HUES64 (cell line): ENCODE data around the gene TP53BP1.
"Not testable (repeated sequence)": the region's sequence is repeated elsewhere in the genome, so short reads cannot be mapped to it uniquely, and the experiment has no call there.

Experiments used
- H3K27ac ChIP-seq: 2 replicates; pipeline ENCODE4 v1.7.0; 2013; ENCODE audit warnings: low read depth, low read length, inconsistent platforms
- H3K27me3 ChIP-seq: 2 replicates; pipeline ENCODE4 v1.6.1; 2013; ENCODE audit warnings: mild to moderate bottlenecking, low read length; ENCODE audit not compliant: insufficient read depth
- H3K36me3 ChIP-seq: 2 replicates; pipeline ENCODE4 v1.6.1; 2013; ENCODE audit warnings: mild to moderate bottlenecking, low read length; ENCODE audit not compliant: insufficient read depth
- H3K4me1 ChIP-seq: 2 replicates; pipeline ENCODE4 v1.6.1; 2013; ENCODE audit warnings: mild to moderate bottlenecking, low read length, moderate library complexity; ENCODE audit not compliant: insufficient read depth
- H3K4me3 ChIP-seq: 2 replicates; pipeline ENCODE4 v1.5.1; 2013; ENCODE audit warnings: mild to moderate bottlenecking, low read length, moderate library complexity
- H3K9ac ChIP-seq: 2 replicates; pipeline ENCODE4 v1.6.1; 2013; ENCODE audit warnings: mild to moderate bottlenecking, low read depth, low read length
- H3K9me3 ChIP-seq: 2 replicates; pipeline ENCODE4 v1.6.1; 2013; ENCODE audit warnings: low read depth, low read length; ENCODE audit not compliant: insufficient read depth
- WGBS: fragments of 150-250, 120-280 bp; methylation state at CpG from one replicate; pipeline ENCODE4 v1.1.7; 2013; ENCODE audit warnings: missing lambda C conversion rate; 5-methylcytosine and 5-hydroxymethylcytosine counted together

The TP53BP1 gene

GRCh38 chr15:43408789-43409188 is 84.2 kb downstream of the TP53BP1 start:
- no peak overlapping the region for H3K4me3 ChIP-seq
- no peaks in the 10 kb centered on the region for H3K4me1 ChIP-seq
- no peak overlapping the region for H3K9ac ChIP-seq
- WGBS: 90% methylated on average over 4 of the region's 4 CpGs
- peaks cover 100% of the 10 kb centered on the region for H3K36me3 ChIP-seq
- no peaks in the 10 kb centered on the region for H3K9me3 ChIP-seq
- H3K27ac ChIP-seq: no peak overlapping the region
- H3K27me3 ChIP-seq: no peaks in the 10 kb centered on the region

GRCh38 chr15:43406808-43407207 is 86.1 kb downstream of the TP53BP1 start:
- Histone ChIP-seq H3K4me3 (no peak overlapping the region), H3K4me1 (no peaks in the 10 kb centered on the region), H3K9me3 (no peaks in the 10 kb centered on the region), H3K9ac (no peak overlapping the region), H3K27me3 (no peaks in the 10 kb centered on the region), H3K27ac (no peak overlapping the region), H3K36me3 (peaks cover 100% of the 10 kb centered on the region)
- WGBS: 84% methylated on average over 2 of the region's 2 CpGs

GRCh38 chr15:43406189-43406588 is 86.8 kb downstream of the TP53BP1 start:
- WGBS: 96% methylated on average over 2 of the region's 2 CpGs
- H3K27me3 ChIP-seq: no peaks in the 10 kb centered on the region
- H3K4me3 ChIP-seq: no peak overlapping the region
- no peak overlapping the region for H3K27ac ChIP-seq
- H3K9me3 ChIP-seq: no peaks in the 10 kb centered on the region
- peaks cover 100% of the 10 kb centered on the region for H3K36me3 ChIP-seq
- H3K4me1 ChIP-seq: no peaks in the 10 kb centered on the region
- H3K9ac ChIP-seq: no peak overlapping the region

DNA sequence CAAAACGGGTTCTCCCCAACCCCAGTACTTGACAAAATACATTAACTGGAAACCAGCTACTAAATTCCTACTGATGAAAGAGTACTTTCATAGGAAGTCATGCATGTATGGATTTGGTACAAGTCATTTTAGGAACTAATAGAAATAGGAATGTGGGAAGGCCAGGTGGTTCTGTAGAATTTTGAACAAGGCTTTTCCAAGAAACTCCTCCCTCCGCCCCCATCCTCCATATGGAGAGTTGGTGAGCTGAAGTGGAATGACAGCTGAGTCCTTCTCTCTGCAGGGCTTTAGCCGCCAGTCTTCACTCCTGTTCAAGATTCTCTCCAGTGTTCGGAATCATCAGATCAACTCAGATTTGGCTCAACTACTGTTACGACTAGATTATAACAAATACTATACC is 88.8 kb downstream of the TP53BP1 start:
- WGBS: 95% methylated on average over 4 of the region's 5 CpGs
- Histone ChIP-seq H3K36me3 (peaks cover 97% of the 10 kb centered on the region), H3K27ac (no peak overlapping the region), H3K9ac (no peak overlapping the region), H3K9me3 (no peaks in the 10 kb centered on the region), H3K4me3 (no peak overlapping the region), H3K4me1 (no peaks in the 10 kb centered on the region), H3K27me3 (no peaks in the 10 kb centered on the region)

DNA sequence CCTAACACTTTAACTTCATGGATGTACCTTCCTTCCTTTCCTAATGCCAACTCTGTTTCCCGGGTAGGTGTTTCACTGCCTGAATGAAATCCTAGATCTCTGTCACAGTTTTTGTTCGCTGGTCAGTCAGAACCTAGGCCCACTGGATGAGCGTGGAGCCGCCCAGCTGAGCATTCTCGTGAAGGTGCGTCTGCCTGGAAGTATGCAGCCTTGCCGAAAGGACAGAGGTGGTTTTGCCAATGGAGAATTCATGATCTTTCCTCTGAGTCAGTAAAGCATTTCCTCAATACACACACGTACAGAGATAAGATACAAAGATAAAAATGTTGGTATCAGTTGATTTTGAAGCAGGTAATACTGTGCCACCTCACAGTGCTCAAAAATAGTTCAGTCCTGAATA is 89.3 kb downstream of the TP53BP1 start:
- H3K27me3 ChIP-seq: no peaks in the 10 kb centered on the region
- no peak overlapping the region for H3K4me3 ChIP-seq
- no peak overlapping the region for H3K27ac ChIP-seq
- H3K9me3 ChIP-seq: no peaks in the 10 kb centered on the region
- H3K9ac ChIP-seq: no peak overlapping the region
- H3K36me3 ChIP-seq: peaks cover 97% of the 10 kb centered on the region
- WGBS: 96% methylated on average over 7 of the region's 8 CpGs
- no peaks in the 10 kb centered on the region for H3K4me1 ChIP-seq

DNA sequence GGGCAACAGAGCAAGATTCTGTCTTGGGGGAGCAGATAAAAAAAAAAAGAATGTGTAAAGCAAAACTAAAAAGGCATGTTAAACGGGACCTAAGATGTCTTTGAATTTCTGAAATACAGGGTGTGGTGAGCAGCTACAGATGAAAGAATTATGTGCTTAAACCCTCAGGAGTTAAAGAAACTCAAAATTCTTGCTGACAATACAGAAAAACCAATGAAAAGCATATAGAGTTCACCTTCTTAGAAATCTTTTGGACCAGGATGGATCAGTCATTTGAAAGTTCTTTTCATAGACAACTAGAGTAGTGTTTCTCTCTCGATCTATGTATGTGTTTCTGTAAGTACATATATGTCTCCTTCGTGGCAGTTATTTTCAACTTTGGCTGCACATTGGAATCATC is 90.7 kb downstream of the TP53BP1 start:
- H3K36me3 ChIP-seq: peaks cover 97% of the 10 kb centered on the region
- no peaks in the 10 kb centered on the region for H3K4me1 ChIP-seq
- no peaks in the 10 kb centered on the region for H3K9me3 ChIP-seq
- no peaks in the 10 kb centered on the region for H3K27me3 ChIP-seq
- no peak overlapping the region for H3K4me3 ChIP-seq
- H3K27ac ChIP-seq: no peak overlapping the region
- 92% methylated on average over 3 of the region's 3 CpGs for WGBS
- H3K9ac ChIP-seq: no peak overlapping the region

DNA sequence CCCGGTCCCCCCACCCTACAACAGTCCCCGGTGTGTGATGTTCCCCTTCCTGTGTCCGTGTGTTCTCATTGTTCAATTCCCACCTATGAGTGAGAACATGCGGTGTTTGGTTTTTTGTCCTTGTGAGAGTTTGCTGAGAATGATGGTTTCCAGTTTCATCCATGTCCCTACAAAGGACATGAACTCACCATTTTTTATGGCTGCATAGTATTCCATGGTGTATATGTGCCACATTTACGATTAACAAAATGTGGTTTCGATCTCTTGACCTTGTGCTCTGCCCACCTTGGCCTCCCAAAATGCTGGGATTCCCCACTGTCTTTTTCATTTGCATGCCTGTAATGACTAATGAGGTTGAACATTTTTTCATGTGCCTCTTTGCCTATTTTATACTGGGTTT is 99.4 kb downstream of the TP53BP1 start:
- not testable (repeated sequence) for H3K9ac ChIP-seq, H3K27ac ChIP-seq, H3K4me3 ChIP-seq, H3K4me1 ChIP-seq, H3K27me3 ChIP-seq, H3K9me3 ChIP-seq
- peaks cover 54% of the 10 kb centered on the region for H3K36me3 ChIP-seq
- whole genome bisulfite sequencing: 97% methylated on average over 3 of the region's 6 CpGs

- peaks cover 48% of the 10 kb centered on the region for H3K36me3 ChIP-seq
- 97% methylated on average over 8 of the region's 8 CpGs for WGBS
- H3K27me3 ChIP-seq: no peaks in the 10 kb centered on the region
- no peak overlapping the region for H3K9ac ChIP-seq
- H3K4me3 ChIP-seq: no peak overlapping the region
- H3K9me3 ChIP-seq: no peaks in the 10 kb centered on the region
- no peaks in the 10 kb centered on the region for H3K4me1 ChIP-seq
- H3K27ac ChIP-seq: no peak overlapping the region
These were observed 102.2 kb downstream of the TP53BP1 start for GRCh38 chr15:43390723-43391122.

- Histone ChIP-seq H3K4me3 (no peak overlapping the region), H3K9me3 (no peaks in the 10 kb centered on the region), H3K4me1 (no peaks in the 10 kb centered on the region), H3K36me3 (peaks cover 88% of the 10 kb centered on the region), H3K27me3 (no peaks in the 10 kb centered on the region), H3K9ac (no peak overlapping the region), H3K27ac (no peak overlapping the region)
- 92% methylated on average over 2 of the region's 2 CpGs for WGBS
These were observed 109.9 kb downstream of the TP53BP1 start for GRCh38 chr15:43383070-43383469.

- H3K9ac ChIP-seq: no peak overlapping the region
These were observed 110.6 kb downstream of the TP53BP1 start for GRCh38 chr15:43382310-43382709.

GRCh38 chr15:43378601-43379000 is 114.4 kb downstream of the TP53BP1 start:
- no peak overlapping the region for H3K4me3 ChIP-seq
- H3K27ac ChIP-seq: no peak overlapping the region
- H3K9ac ChIP-seq: no peak overlapping the region
- H3K9me3 ChIP-seq: no peaks in the 10 kb centered on the region
- no peaks in the 10 kb centered on the region for H3K4me1 ChIP-seq
- no peaks in the 10 kb centered on the region for H3K27me3 ChIP-seq
- H3K36me3 ChIP-seq: peaks cover 69% of the 10 kb centered on the region

More at GRCh38 chr15:43382310-43382709, 110.6 kb downstream of the TP53BP1 start:
- H3K27ac ChIP-seq: no peak overlapping the region
- no peak overlapping the region for H3K4me3 ChIP-seq
- H3K4me1 ChIP-seq: no peaks in the 10 kb centered on the region
- H3K36me3 ChIP-seq: peaks cover 90% of the 10 kb centered on the region
- H3K27me3 ChIP-seq: no peaks in the 10 kb centered on the region
- H3K9me3 ChIP-seq: no peaks in the 10 kb centered on the region
- 97% methylated on average over 3 of the region's 4 CpGs for WGBS

DNA sequence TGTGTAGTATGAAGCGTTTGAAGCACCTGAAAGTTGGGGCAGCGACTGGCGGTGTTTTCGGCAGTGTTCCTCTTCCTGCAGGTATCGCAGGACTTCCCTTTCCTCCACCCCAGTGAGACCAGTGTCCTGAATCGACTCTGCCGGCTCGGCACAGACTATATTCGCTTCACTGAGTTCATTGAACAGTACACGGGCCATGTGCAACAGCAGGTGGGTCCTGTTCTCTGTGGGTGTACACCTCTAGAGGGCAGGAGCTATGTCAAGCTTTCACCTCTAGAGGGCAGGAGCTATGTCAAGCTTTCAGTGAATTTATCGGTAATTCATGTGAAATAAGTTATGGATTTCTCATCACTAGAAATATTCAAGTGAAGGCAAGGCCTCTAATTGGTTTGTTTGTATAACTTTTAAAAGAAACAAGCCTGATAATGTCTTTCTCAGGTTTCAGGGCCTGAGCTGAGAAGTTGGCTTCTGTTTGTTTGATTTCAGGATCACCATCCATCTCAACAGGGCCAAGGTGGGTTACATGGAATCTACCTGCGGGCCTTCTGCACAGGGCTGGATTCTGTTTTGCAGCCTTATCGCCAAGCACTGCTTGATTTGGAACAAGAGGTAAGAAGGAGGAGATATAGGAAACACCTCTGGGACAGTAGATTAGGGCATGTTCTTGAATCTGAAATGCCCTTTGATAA is 116.8 kb downstream of the TP53BP1 start:
- Histone ChIP-seq H3K4me1 (peaks cover 7% of the 10 kb centered on the region; the same call in 1 of the 2 replicates), H3K36me3 (peaks cover 46% of the 10 kb centered on the region), H3K27me3 (no peaks in the 10 kb centered on the region), H3K27ac (no peak overlapping the region), H3K9ac (no peak overlapping the region), H3K4me3 (no peak overlapping the region), H3K9me3 (no peaks in the 10 kb centered on the region)
- 87% methylated on average over 13 of the region's 13 CpGs for WGBS
